ENCODE data around the gene MZF1.
"Not testable (repeated sequence)": the region's sequence is repeated elsewhere in the genome, so short reads cannot be mapped to it uniquely, and the experiment has no call there.

Gene MZF1

GRCh38 chr19:58542641-58543372 lies 30.3 kb downstream of the MZF1 start:
- not testable (repeated sequence) for DNase-seq (ENCODE audit: low read depth in 2 of 2)

DNA sequence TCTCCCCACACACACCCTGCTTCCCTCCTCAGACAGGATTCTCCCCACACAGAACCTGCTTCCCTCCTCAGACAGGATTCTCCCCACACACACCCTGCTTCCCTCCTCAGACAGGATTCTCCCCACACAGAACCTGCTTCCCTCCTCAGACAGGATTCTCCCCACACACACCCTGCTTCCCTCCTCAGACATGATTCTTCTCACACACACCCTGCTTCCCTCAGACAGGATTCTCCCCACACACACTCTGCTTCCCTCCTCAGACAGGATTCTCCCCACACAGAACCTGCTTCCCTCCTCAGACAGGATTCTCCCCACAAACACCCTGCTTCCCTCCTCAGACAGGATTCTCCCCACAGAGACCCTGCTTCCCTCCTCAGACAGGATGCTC lies 34.0 kb downstream of the MZF1 start:
- DNase-seq (ENCODE audit: low read depth in 2 of 2): not testable (repeated sequence)

DNA sequence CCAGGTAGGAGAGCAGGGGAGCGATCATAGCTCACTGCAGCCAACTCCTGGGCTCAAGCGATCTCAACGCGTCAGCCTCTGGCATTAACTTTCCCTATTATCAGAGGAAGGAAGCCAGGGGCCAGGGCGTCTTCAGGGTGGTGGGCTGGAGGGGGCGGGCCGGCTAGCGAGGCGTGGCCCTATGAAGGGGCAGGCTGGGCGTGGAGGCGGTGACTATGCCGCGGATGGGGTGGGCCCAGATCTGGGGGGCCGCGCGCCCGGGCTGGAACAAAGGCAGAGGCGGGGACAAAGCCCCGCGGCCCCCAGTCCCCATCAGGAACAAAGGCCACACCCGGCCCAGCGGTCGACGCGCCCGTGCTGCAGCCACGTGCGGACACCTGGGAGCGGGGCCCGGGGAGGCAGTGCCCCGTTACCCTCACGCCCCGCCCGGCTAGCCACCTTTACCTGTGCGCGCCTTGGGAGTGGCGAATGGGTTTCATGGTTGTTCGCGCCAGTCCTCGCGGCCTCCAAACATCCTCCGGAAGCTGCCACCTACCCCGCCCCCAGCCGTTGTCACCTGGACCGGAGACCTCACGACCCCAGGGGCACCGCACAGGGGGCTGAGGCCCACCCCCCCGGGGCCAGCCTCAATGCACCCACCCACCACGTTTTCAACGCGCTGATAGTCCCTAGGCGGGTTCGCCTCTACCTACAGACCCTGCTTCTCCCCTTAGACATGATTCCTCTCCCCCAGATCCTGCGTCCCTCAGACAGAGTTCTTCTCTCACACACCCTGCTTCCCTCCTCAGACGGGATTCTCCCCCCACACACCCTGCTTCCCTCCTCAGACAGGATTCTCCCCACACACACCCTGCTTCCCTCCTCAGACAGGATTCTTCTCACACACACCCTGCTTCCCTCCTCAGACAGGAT lies 34.6 kb downstream of the MZF1 start:
- DNase-seq (ENCODE audit: low read depth in 2 of 2): no peak

DNA sequence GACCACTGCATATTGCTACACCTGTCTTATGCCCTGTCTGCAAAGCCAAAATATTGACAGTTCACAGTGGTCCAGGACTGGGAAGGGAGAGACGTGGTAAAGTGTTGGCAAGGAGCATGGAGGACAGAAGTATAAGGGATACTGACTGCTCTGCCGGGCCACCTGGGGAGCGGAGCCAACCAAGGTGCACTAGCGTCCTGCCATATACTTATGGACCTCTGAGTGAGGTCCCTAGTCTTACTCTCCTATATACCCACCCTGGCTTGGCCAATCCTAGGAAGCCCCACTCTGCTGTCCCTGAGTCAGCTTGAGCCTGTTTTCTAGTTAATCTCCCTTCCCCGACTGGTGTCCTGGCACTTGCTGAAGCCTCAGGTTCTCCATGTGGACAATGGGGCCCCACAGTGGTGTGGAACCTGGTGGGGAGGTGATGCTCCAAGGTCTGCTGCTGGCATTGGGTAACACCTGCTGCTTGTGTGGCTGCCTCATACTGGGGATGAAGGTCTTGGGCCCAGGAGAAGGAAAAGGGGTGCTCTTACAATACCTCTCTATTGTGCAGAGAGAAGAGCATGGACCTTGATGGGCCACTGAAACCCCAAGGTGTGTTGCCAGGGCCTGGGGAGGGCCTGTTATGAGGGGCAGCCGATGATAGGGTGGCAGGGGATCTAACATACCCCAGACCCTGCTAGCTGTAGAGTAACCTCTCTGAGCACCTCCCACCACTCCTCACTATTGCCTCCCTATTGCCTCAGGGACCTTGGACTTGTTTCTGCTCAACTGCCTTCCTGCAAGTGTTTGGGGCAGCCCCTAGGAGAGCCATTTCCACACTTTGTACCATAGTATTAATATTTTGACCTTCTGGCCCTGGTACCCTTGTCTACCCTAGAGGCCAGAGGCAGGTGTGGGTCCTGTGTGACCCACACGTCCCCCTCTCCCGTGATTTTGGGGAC lies 36.0 kb downstream of the MZF1 start:
- DNase-seq (ENCODE audit: low read depth in 2 of 2): no peak

- no peak for DNase-seq (ENCODE audit: low read depth in 2 of 2)
Measured at GRCh38 chr19:58535857-58536256, 37.3 kb downstream of the MZF1 start.

DNA sequence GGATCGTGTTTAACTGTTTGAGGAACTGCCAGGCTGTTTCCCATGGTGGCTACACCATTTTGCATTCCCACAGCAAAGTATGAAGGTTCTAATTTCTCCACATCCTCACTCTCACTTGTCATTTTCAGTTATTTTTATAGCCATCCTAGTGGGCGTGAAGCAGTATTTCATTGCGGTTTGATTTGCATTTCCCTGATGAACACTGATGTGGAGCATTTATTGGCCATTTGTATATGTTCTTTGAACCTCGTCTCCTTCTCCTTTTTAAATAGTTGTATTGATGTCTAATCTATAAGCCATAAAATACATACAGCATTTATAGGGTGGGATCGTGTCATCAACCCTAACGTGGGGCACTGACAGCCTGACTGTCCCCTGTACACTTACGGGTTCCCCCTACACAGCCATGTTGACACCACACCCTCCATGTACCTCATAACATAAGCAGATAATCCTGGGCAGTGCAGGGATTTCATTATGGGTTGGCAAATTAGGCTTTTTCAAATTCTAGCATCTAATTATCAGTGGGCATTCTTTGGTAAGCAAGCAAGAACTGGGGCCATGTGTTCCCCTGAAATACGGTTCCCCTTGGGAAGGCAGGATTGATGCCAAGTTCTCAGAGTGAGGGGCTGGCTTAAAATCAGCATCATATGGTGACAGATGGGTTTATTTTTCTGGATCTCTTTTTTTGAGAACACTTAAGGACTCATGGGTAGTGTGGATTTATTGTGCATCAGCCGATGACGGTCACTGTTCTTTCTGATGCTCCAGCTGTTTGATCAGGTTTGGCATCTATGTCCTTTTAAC lies 41.9 kb downstream of the MZF1 start:
- DNase-seq (ENCODE audit: low read depth in 2 of 2): no peak

DNA sequence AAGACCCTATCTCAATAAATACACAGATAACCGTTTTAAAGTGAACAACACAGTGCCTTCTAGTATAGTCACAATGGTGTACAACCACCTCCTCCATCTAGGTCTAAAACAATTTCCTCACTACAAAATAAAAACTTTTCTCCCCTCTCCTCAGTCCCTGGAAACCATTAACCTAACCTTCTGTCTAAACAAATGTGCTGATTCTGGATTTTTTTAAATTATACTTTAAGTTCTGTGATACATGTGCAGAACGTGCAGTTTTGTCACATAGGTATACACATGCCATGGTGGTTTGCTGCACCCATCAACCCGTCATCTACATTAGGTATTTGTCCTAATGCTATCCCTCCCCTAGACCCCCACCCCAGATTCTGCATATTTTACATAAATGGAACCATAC lies 43.7 kb downstream of the MZF1 start:
- DNase-seq (ENCODE audit: low read depth in 2 of 2): no peak

GRCh38 chr19:58522709-58523108 lies 50.4 kb downstream of the MZF1 start:
- DNase-seq (ENCODE audit: low read depth in 2 of 2): no peak

DNA sequence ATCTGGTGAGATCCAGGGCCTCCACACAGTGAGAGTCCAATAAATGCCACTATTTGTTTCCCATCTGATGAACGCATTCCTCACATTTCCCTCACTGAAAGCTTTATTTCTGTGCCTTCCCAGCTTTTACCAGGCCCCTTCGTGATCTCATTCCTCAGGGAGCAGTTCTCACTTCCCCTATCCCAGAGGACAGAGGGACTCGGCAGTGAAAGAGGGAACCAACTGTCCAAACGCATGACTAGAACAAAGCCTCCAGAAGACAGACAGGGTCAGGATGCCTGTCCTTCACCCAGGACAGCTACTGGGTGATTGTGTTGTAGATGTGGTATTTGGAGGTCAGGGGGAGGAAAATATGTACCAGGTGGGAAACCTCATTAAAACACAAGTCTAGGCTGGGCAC lies 51.5 kb downstream of the MZF1 start:
- DNase-seq (ENCODE audit: low read depth in 2 of 2): no peak

GRCh38 chr19:58520257-58520599 lies 52.9 kb downstream of the MZF1 start:
- no peak for DNase-seq (ENCODE audit: low read depth in 2 of 2)

DNA sequence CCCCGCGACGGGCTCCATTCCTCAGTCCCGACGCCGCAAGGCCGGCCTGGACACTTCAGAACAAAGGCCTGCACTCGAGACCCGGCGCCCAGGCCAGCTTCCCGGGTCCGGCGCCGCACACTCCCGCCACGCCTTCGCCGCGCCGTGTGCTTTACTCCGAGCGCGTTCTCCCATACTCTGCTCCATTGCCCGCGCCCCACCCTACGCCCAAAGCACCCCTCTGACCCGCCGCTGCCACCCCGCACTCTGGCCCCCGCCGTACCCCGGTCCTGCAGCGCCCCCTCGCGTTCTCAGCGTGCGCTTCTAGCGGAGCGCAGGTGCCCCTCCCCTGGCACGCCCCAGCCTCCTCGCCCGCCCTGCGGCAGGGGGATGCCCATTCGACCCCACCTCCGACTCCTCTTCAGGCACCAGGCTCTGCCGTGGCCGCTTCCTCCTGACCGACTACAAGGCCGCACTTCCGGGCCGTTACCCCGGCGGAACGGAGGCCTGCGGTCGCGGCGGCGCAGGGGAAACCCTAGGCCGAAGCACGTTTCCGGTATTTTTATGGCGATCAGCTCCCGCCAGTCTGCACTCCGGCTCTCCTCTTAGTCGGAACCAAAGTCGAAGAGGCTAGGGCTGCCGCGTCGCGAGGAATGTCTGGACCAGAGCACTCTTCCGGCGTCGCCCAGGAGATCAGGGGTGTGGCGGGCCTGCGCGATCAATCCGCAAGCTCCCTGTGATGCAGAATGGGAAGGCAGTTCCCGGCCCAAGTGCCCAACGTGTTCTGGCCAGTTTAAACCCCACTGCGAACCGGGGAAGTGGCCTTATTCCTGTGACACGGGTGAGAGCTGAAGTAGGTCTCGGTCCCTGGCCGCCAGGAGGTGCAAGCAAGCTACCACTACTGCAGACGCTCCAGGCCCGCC lies 53.5 kb downstream of the MZF1 start, which contains the start of gene ZBTB45:
TSS of gene ZBTB45 (minus strand) at position 456 of the 902 bp plus-strand sequence. CDS start 2,137 bp downstream, outside the sequence.
- DNase-seq (ENCODE audit: low read depth in 2 of 2): peak; percentile 72 to 76

GRCh38 chr19:58519087-58519354 lies 54.1 kb downstream of the MZF1 start:
- no peak for DNase-seq (ENCODE audit: low read depth in 2 of 2)

DNA sequence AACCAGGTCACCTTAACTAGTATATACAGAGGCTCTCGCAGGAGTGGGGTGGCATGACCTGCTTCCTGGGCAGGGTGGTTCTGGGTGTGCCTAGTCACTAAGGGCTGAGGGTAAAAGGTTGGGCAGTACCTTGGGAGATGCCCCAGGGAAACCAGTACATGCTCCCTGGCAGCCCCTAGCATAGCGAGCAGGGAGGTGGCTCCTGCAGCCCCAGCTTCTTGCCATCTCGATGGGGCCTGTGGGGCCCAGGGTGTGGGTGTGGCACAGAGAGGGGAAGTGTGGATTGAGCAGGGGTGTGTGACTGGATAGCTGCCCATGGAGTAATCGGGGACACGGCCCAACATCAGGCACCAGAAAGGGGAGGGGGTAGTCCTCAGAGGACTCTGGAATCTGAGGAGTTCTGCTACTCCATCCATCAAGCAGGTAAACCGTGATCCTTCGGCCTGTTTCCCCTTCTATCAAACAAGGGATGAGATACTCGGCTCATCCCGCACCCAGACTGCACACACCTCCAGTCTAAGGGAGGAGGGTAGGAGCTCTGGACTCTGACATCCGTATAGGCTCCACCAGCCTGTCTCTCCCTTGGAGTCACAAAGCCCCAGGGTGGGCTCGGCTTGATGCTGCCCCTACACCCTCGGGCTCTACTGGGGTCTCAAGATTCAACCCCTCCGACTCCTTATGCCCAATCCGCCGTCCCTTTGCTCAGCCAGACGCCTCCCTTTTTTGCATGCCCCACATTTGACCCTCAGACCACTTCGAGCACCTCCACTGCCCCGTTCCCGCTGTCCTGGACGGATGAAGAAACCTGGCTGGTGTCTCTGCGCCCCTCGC lies 54.7 kb downstream of the MZF1 start:
- DNase-seq (ENCODE audit: low read depth in 2 of 2): no peak

GRCh38 chr19:58516964-58517833 lies 55.9 kb downstream of the MZF1 start:
- DNase-seq (ENCODE audit: low read depth in 2 of 2): no peak

GRCh38 chr19:58516246-58516836 lies 56.8 kb downstream of the MZF1 start:
- no peak for DNase-seq (ENCODE audit: low read depth in 2 of 2)

DNA sequence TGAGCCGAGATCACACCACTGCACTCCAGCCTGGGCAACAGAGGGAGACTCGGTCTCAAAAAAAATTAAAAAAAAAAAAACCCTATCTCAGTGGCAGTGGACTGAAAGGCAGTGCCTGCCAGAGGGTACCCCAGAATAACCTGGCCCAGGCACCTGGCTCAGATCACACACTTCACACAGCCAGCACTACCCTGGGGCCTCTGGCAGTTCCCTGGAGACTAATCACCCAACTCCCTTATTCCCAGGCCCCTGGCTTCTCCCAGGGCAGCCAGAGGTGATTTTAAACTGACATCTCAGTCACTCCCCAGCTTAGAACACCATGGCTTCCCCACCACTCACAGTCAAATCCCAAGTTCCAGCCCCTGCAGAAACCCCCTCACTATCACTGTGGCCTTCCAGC lies 57.9 kb downstream of the MZF1 start:
- no peak for DNase-seq (ENCODE audit: low read depth in 2 of 2)

GRCh38 chr19:58514564-58515022 lies 58.5 kb downstream of the MZF1 start:
- no peak for DNase-seq (ENCODE audit: low read depth in 2 of 2)
